AG09309 (cell line): ENCODE data around the gene CLCN4.

Experiments used
- DNase-seq: peaks from one replicate; pipeline ENCODE4 v3.0.0-alpha.2; 2010; ENCODE audit warnings: low read depth
- H3K4me3 ChIP-seq: 2 replicates; pipeline ENCODE4 v1.5.1; 2011; ENCODE audit warnings: mild to moderate bottlenecking, low read depth, low read length, moderate library complexity; ENCODE audit not compliant: control insufficient read depth
- CTCF ChIP-seq: IDR thresholded peaks from 2 replicates; pipeline ENCODE4 v1.5.1; 2011; ENCODE audit warnings: mild to moderate bottlenecking, low read depth, low read length, inconsistent platforms; ENCODE audit not compliant: insufficient read depth, control insufficient read depth; ENCODE audit errors: missing control alignments

CLCN4 gene

GRCh38 chrX:10167573-10167972 is 10.8 kb downstream of the CLCN4 start:
- TF ChIP-seq CTCF: no peak
- no peak overlapping the region for H3K4me3 ChIP-seq
- no peak for DNase-seq

GRCh38 chrX:10168226-10168625 is 11.5 kb downstream of the CLCN4 start:
- TF ChIP-seq CTCF: no peak
- DNase-seq: no peak
- no peak overlapping the region for H3K4me3 ChIP-seq

GRCh38 chrX:10169175-10169574 is 12.4 kb downstream of the CLCN4 start:
- DNase-seq: no peak
- TF ChIP-seq CTCF: no peak
- H3K4me3 ChIP-seq: no peak overlapping the region

- H3K4me3 ChIP-seq: no peak overlapping the region
- no peak for DNase-seq
- no peak for TF ChIP-seq CTCF
These were observed 14.5 kb downstream of the CLCN4 start for GRCh38 chrX:10171249-10171648.

- no peak for TF ChIP-seq CTCF
- H3K4me3 ChIP-seq: no peak overlapping the region
- DNase-seq: no peak
These were observed 16.1 kb downstream of the CLCN4 start for GRCh38 chrX:10172877-10173276.

- no peak overlapping the region for H3K4me3 ChIP-seq
- TF ChIP-seq CTCF: no peak
- peak; percentile 54 for DNase-seq
These were observed 16.6 kb downstream of the CLCN4 start for GRCh38 chrX:10173331-10173900.

- no peak for TF ChIP-seq CTCF
- H3K4me3 ChIP-seq: no peak overlapping the region
- no peak for DNase-seq
These were observed 17.3 kb downstream of the CLCN4 start for GRCh38 chrX:10174051-10174450.
